ENCODE results near the gene CTXND1.

The CTXND1 gene

DNA sequence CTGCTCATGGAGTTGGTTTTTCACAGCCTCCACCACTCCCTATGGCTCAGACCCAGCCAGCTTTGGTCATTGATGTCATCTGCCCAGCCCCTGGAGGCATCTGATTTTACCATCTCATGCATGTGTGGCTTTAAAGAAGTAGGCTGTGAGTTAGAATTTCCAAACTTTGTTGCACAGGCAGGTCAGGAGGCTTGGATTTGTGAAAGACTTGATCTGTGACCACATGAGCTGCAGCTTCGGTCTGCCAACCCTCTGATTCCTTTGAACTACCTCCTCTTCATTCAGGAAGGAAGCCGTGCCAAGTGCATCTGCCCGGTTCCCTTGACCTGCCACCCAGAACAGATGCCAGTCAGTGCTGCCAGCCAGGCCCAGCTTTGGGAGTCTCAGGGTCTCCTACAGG lies 9.2 kb downstream of the CTXND1 start:
- no peak for DNase-seq (ENCODE audit: extremely low read depth, low read depth)
- TF ChIP-seq, protein P1, sequence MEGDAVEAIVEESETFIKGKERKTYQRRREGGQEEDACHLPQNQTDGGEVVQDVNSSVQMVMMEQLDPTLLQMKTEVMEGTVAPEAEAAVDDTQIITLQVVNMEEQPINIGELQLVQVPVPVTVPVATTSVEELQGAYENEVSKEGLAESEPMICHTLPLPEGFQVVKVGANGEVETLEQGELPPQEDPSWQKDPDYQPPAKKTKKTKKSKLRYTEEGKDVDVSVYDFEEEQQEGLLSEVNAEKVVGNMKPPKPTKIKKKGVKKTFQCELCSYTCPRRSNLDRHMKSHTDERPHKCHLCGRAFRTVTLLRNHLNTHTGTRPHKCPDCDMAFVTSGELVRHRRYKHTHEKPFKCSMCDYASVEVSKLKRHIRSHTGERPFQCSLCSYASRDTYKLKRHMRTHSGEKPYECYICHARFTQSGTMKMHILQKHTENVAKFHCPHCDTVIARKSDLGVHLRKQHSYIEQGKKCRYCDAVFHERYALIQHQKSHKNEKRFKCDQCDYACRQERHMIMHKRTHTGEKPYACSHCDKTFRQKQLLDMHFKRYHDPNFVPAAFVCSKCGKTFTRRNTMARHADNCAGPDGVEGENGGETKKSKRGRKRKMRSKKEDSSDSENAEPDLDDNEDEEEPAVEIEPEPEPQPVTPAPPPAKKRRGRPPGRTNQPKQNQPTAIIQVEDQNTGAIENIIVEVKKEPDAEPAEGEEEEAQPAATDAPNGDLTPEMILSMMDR (IDR thresholded peaks at IDR 0.05; ENCODE audit: low read depth, low read length) = no peak

DNA sequence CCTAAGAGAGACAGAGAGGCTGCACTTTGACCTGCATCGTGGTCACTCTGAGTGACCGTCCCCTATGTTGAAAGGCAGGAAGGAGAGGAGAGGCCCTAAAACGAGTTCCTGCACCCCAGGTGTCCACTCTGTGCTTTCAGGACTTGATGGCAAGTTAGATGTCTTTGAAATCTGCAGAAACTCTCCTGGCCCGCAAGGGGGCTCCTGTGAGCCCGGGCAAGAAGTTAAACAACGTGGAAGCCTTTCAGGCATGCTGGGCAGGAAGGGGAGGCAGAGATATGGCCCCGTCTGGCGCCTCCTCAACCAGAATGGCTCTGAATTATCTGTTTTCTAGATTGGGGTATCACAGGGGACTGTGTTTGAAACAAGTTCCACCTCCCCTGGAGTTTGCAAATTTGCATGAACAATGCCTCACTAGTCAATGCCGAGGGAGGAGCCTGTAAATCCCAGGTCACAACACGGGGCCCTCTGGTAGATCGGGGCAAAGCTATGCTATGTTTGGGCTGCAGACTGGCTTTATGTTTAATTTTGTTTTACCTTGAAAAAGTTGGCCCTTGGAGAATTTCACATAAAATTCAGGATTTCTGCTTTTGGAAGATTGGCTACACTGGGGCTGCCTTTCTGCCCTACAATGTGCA lies 9.8 kb downstream of the CTXND1 start:
- DNase-seq (ENCODE audit: extremely low read depth, low read depth) = no peak
- TF ChIP-seq, protein P1 (IDR thresholded peaks at IDR 0.05; ENCODE audit: low read depth, low read length) = peak; percentile 50

DNA sequence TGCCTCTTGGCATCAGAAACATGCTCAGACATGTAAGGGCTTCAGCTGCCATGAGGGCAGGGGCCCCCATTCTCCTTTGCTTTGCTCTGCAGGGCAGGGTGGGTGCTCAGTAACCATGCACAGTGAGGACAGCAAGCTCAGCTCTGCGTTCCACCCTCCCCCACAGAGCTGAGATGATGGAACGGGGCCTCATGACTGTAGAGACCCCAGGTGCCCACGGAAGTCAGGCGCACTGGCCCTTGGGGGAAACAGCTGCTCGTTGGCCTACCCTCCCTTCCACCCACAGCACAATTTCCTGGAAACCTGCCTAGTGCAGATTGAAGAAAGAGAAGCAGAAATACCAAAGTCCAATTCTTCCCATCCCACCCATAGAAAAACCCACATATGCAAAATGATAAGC lies 10.5 kb downstream of the CTXND1 start:
- DNase-seq (ENCODE audit: extremely low read depth, low read depth) = no peak
- TF ChIP-seq, protein P1 (IDR thresholded peaks at IDR 0.05; ENCODE audit: low read depth, low read length) = no peak

DNA sequence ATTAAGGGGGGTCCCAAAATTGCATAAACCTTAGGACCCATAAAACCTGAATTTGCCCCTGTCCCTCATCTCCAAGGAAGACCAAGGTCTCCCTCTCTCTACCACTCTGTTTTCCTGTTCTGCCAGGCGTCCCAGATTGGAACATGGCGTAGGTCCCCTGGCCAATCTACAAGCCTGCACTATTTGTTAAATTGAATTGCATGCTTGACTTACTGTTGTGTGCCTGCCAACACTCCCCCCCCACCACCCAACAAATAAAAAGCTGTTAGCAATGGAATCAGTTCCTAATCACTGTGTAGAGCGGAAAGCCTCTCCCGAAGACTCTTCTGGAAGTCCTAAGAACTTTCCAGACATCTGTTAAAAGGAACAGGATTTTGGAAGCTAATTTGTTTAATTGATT lies 11.7 kb downstream of the CTXND1 start:
- TF ChIP-seq, protein P1 (IDR thresholded peaks at IDR 0.05; ENCODE audit: low read depth, low read length) = no peak
- no peak for DNase-seq (ENCODE audit: extremely low read depth, low read depth)

DNA sequence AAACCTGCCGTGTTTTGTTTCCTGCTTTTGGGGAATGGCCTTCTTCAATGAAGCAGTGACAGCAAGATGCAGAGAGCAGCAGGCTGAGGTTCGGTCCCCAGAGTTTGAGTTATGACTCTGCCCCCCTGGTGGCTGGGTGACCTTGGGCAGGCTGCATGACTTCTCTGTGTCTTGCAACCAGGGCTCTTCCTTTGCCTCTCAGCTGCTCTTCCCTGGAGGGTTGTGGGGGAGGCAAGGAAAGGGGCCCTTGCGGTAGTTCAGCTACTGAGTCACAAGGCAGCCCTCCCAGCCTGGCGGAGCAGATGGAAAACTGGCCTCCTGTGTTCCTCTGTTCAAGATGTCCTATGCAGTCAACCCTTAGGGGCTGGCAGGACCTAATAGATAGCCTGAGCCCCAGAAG lies 17.1 kb downstream of the CTXND1 start:
- DNase-seq (ENCODE audit: extremely low read depth, low read depth) = no peak
- TF ChIP-seq, protein P1 (IDR thresholded peaks at IDR 0.05; ENCODE audit: low read depth, low read length) = peak; percentile 52

DNA sequence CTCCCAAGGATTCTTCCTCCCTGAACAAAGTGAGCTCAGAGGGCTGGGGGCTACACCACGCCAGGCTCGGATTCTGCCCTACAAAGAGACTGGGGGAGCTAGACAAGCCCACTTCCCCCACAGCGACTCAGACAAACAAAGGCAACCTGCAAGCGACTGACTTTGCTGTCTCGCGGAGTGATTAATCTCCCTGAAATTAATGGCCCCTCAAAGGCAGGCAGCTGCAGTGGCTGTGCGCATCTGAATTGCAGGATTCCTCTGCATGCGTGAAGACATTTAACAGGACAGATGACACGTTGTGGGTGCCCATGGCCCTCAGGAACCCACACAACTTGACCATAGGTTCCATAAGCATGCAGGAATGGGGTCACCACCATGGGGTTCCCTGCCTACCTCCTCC lies 18.4 kb downstream of the CTXND1 start:
- DNase-seq (ENCODE audit: extremely low read depth, low read depth) = no peak
- TF ChIP-seq, protein P1 (IDR thresholded peaks at IDR 0.05; ENCODE audit: low read depth, low read length) = no peak

DNA sequence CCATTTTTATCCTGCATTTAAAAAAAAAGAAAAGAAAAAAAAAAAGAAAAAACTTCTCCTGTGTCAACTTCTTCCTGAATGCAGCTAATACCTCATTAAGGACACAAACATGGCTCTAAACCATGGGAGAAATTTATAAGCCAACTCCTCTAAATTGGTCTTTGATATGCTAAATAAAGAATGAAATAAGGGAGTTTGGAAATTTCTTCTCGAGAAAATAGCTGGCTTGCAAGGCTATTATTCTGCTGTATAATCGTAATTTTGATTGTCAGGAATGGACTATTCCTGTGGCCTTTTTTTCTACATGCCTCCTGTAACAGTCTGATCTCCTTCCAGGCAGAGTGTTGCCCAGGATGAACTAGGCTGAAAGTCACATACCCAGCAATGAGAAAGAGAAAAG lies 20.6 kb downstream of the CTXND1 start:
- no peak for DNase-seq (ENCODE audit: extremely low read depth, low read depth)
- TF ChIP-seq, protein P1 (IDR thresholded peaks at IDR 0.05; ENCODE audit: low read depth, low read length) = no peak

Measured in AG09319 (cell line).